Ascending aorta (tissue), 2 donors: ENCODE measurements around the gene INPP5D. TPM values are rescaled to one million over a fixed set of nuclear protein-coding genes. Genes with fewer than 3 reads are reported as not detected.

Experiments used
- DNase-seq, 2 donors: peaks; one replicate each; pipeline ENCODE4 v3.0.0-alpha.2; 2019; ENCODE audit warnings: low spot score in 2 of 2
- H3K27ac ChIP-seq, 2 donors: fragments of 200-600 bp; sonication (generic); one replicate each; pipeline ENCODE4 v1.5.1; 2016 to 2017; ENCODE audit warnings: mild to moderate bottlenecking in 1 of 2
- H3K27me3 ChIP-seq: fragments of 200-600 bp; sonication (generic); one replicate; pipeline ENCODE4 v1.5.1; 2017
- H3K36me3 ChIP-seq, 2 donors: fragments of 200-600 bp; sonication (generic); one replicate each; pipeline ENCODE4 v1.5.1; 2016
- H3K4me1 ChIP-seq, 2 donors: fragments of 200-600 bp; sonication (generic); one replicate each; pipeline ENCODE4 v1.5.1; 2016 to 2017; ENCODE audit warnings: mild to moderate bottlenecking in 1 of 2
- H3K4me3 ChIP-seq, 2 donors: fragments of 200-600 bp; sonication (generic); one replicate each; pipeline ENCODE4 v1.5.1; 2016 to 2017; ENCODE audit warnings: mild to moderate bottlenecking in 1 of 2
- H3K9me3 ChIP-seq, 2 donors: fragments of 200-600 bp; sonication (generic); one replicate each; pipeline ENCODE4 v1.5.1; 2016
- intact Hi-C: fragments of 100-400 bp; cut with DNase I; formaldehyde crosslinking; loops from one replicate; pipeline ENCODE4 v1.15.1; 2023
- total RNA-seq: library from RNA; depleted of rRNA; stranded (reverse); fragments of >200 nt; gene quantifications from one replicate; pipeline ENCODE4 v1.1.0, GENCODE V29; 2016
- TF ChIP-seq, protein P1 (sequence below), 3 experiments: fragments of 200-600 bp in 2 of 3; fragments of 450-650 bp in 1 of 3; sonication (generic) in 2 of 3; IDR thresholded peaks; one replicate each; pipeline ENCODE4 v1.5.1; 2016 to 2019; ENCODE audit warnings: antibody characterized with exemption in 3 of 3, mild to moderate bottlenecking in 1 of 3, moderate library complexity in 1 of 3

Gene INPP5D
- total RNA-seq, 1 donor from 2014 or later, result 21.7 TPM

- H3K4me1 ChIP-seq, result no peaks in the 10 kb centered on the region
- TF ChIP-seq, protein P1, sequence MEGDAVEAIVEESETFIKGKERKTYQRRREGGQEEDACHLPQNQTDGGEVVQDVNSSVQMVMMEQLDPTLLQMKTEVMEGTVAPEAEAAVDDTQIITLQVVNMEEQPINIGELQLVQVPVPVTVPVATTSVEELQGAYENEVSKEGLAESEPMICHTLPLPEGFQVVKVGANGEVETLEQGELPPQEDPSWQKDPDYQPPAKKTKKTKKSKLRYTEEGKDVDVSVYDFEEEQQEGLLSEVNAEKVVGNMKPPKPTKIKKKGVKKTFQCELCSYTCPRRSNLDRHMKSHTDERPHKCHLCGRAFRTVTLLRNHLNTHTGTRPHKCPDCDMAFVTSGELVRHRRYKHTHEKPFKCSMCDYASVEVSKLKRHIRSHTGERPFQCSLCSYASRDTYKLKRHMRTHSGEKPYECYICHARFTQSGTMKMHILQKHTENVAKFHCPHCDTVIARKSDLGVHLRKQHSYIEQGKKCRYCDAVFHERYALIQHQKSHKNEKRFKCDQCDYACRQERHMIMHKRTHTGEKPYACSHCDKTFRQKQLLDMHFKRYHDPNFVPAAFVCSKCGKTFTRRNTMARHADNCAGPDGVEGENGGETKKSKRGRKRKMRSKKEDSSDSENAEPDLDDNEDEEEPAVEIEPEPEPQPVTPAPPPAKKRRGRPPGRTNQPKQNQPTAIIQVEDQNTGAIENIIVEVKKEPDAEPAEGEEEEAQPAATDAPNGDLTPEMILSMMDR (IDR thresholded peaks at IDR 0.05), result no peak
- no peak overlapping the region for H3K4me3 ChIP-seq
- intact Hi-C loops, result no loop called here
- no peaks in the 10 kb centered on the region for H3K9me3 ChIP-seq
- H3K36me3 ChIP-seq, result no peaks in the 10 kb centered on the region
- H3K27me3 ChIP-seq, result no peaks in the 10 kb centered on the region
- DNase-seq, result peak in 1 of 2 donors; percentile 13
- H3K27ac ChIP-seq, result no peak overlapping the region
These were observed 55.6 kb downstream of the INPP5D start for GRCh38 chr2:233115741-233116140.

GRCh38 chr2:233116946-233117345 lies 56.8 kb downstream of the INPP5D start:
- Histone ChIP-seq H3K36me3 (no peaks in the 10 kb centered on the region), H3K27ac (no peak overlapping the region), H3K4me1 (no peaks in the 10 kb centered on the region), H3K4me3 (no peak overlapping the region), H3K9me3 (no peaks in the 10 kb centered on the region), H3K27me3 (no peaks in the 10 kb centered on the region)
- intact Hi-C loops, result no loop called here
- TF ChIP-seq, protein P1 (IDR thresholded peaks at IDR 0.05), result no peak
- DNase-seq, result peak in 1 of 2 donors; percentile 59

- TF ChIP-seq, protein P1 (IDR thresholded peaks at IDR 0.05), result no peak
- Histone ChIP-seq H3K9me3 (no peaks in the 10 kb centered on the region), H3K4me1 (no peaks in the 10 kb centered on the region), H3K27me3 (no peaks in the 10 kb centered on the region), H3K4me3 (no peak overlapping the region), H3K27ac (no peak overlapping the region), H3K36me3 (no peaks in the 10 kb centered on the region)
- peak in 1 of 2 donors; percentile 40 for DNase-seq
- intact Hi-C loops, result no loop called here
These were observed 57.2 kb downstream of the INPP5D start for GRCh38 chr2:233117351-233117750.

GRCh38 chr2:233117811-233118647 lies 57.9 kb downstream of the INPP5D start:
- no peaks in the 10 kb centered on the region for H3K36me3 ChIP-seq
- no peak overlapping the region for H3K4me3 ChIP-seq
- TF ChIP-seq, protein P1 (IDR thresholded peaks at IDR 0.05), result no peak
- H3K27ac ChIP-seq, result no peak overlapping the region
- H3K27me3 ChIP-seq, result no peaks in the 10 kb centered on the region
- H3K4me1 ChIP-seq, result no peaks in the 10 kb centered on the region
- no peaks in the 10 kb centered on the region for H3K9me3 ChIP-seq
- intact Hi-C loops, result no loop called here
- DNase-seq, result peak in 1 of 2 donors; percentile 51

- Histone ChIP-seq H3K27ac (no peak overlapping the region), H3K4me1 (no peaks in the 10 kb centered on the region), H3K36me3 (no peaks in the 10 kb centered on the region), H3K9me3 (no peaks in the 10 kb centered on the region), H3K4me3 (no peak overlapping the region), H3K27me3 (no peaks in the 10 kb centered on the region)
- intact Hi-C loops, result no loop called here
- DNase-seq, result peak in 1 of 2 donors; percentile 57
- TF ChIP-seq, protein P1 (IDR thresholded peaks at IDR 0.05), result no peak
These were observed 58.5 kb downstream of the INPP5D start for GRCh38 chr2:233118648-233119000.
